SK-N-SH (cell line): ENCODE data around the gene PANX2. TPM values are rescaled to one million over a fixed set of nuclear protein-coding genes. Genes with fewer than 3 reads are reported as not detected.

Source experiments
- CTCF ChIA-PET: fragments of 300-600, 350-600 bp; formaldehyde crosslinking; extraction: SDS; loops from one replicate; lab custom pipeline; 2021; lab: Yijun Ruan, JAX
- POLR2A ChIA-PET: fragments of 350-600 bp; sonication (Branson Sonifier 250); formaldehyde crosslinking; extraction: SDS; loops from one replicate; lab custom pipeline; 2020; ENCODE audit warnings: antibody characterized with exemption, inconsistent platforms; lab: Yijun Ruan, JAX
- DNase-seq: peaks from one replicate; pipeline ENCODE4 v3.0.0; 2012
- H2AFZ ChIP-seq: fragments of 200-600 bp; sonication (generic); 2 replicates; pipeline ENCODE4 v1.8.1; 2016; ENCODE audit warnings: antibody characterized with exemption, mild to moderate bottlenecking, low read depth
- H3F3A ChIP-seq: fragments of 200-600 bp; sonication (generic); replicated peaks from 2 replicates; pipeline ENCODE3; 2016; ENCODE audit warnings: antibody characterized with exemption, mild to moderate bottlenecking; ENCODE audit not compliant: insufficient read depth
- H3K27ac ChIP-seq, 2 experiments: fragments of 200-500 bp in 1 of 2; fragments of 200-600 bp in 1 of 2; sonication (Bioruptor generic) in 1 of 2; sonication (generic), shearing (Covaris generic) in 1 of 2; 2 replicates each; pipeline versions ENCODE4 v1.5.1 to v1.6.1; 2014 to 2016; ENCODE audit warnings: low read depth in 2 of 2, inconsistent platforms in 1 of 2, low read length in 1 of 2, mild to moderate bottlenecking in 1 of 2, mixed read lengths in 1 of 2
- H3K27me3 ChIP-seq: fragments of 200-600 bp; sonication (generic), shearing (Covaris generic); 2 replicates; pipeline ENCODE4 v1.6.1; 2016; ENCODE audit warnings: mixed run types; ENCODE audit not compliant: insufficient read depth
- H3K36me3 ChIP-seq, 2 experiments: fragments of 200-500 bp in 1 of 2; fragments of 200-600 bp in 1 of 2; sonication (Bioruptor generic) in 1 of 2; sonication (generic) in 1 of 2; replicated peaks in 1 of 2; 2 replicates each; pipeline versions ENCODE3 to v1.5.1; 2014 to 2016; ENCODE audit warnings: low read length in 1 of 2, mild to moderate bottlenecking in 1 of 2; ENCODE audit not compliant: insufficient read depth in 2 of 2, control insufficient read depth in 1 of 2
- H3K4me1 ChIP-seq, 2 experiments: fragments of 200-500 bp in 1 of 2; fragments of 200-600 bp in 1 of 2; sonication (Bioruptor generic) in 1 of 2; sonication (generic), shearing (Covaris generic) in 1 of 2; 2 replicates each; pipeline versions ENCODE4 v1.5.1 to v1.6.1; 2014 to 2016; ENCODE audit warnings: low read depth in 1 of 2, low read length in 1 of 2, mixed run types in 1 of 2; ENCODE audit not compliant: insufficient read depth in 2 of 2, control insufficient read depth in 1 of 2
- H3K4me2 ChIP-seq: fragments of 200-600 bp; sonication (generic), shearing (Covaris generic); 2 replicates; pipeline ENCODE4 v1.6.1; 2017; ENCODE audit warnings: mixed run types
- H3K4me3 ChIP-seq, 2 experiments: fragments of 200-500 bp in 1 of 2; fragments of 200-600 bp in 1 of 2; sonication (Bioruptor generic) in 1 of 2; sonication (generic), shearing (Covaris generic) in 1 of 2; 2 replicates each; pipeline versions ENCODE4 v1.5.1 to v1.8.1; 2014 to 2016; ENCODE audit warnings: low read depth in 2 of 2, inconsistent platforms in 1 of 2, low read length in 1 of 2, mild to moderate bottlenecking in 1 of 2, mixed read lengths in 1 of 2, moderate library complexity in 1 of 2
- H3K79me2 ChIP-seq: fragments of 200-600 bp; sonication (generic); 2 replicates; pipeline ENCODE4 v1.8.1; 2017; ENCODE audit warnings: mild to moderate bottlenecking; ENCODE audit not compliant: insufficient read depth
- H3K9ac ChIP-seq: fragments of 200-600 bp; sonication (generic); 2 replicates; pipeline ENCODE4 v1.6.1; 2017; ENCODE audit warnings: mixed run types
- H3K9me2 ChIP-seq: fragments of 200-600 bp; sonication (generic); 2 replicates; pipeline ENCODE4 v1.6.1; 2017; ENCODE audit warnings: mixed run types
- H3K9me3 ChIP-seq: fragments of 200-600 bp; sonication (generic); 2 replicates; pipeline ENCODE4 v1.6.1; 2017; ENCODE audit warnings: mixed run types, mild to moderate bottlenecking, moderate library complexity
- H4K20me1 ChIP-seq: fragments of 200-600 bp; sonication (generic); 2 replicates; pipeline ENCODE4 v1.6.1; 2017; ENCODE audit warnings: mild to moderate bottlenecking, mixed run types; ENCODE audit not compliant: insufficient read depth
- CTCF ChIP-seq: fragments of 200-600 bp; sonication (generic); IDR thresholded peaks from 2 replicates; pipeline ENCODE4 v1.6.1; 2017; ENCODE audit warnings: antibody characterized with exemption, mild to moderate bottlenecking, moderate library complexity
- ELF1 ChIP-seq: IDR thresholded peaks from 2 replicates; pipeline ENCODE4 v1.4.0; 2012
- EP300 ChIP-seq, 2 experiments: IDR thresholded peaks; 2 replicates each; pipeline versions ENCODE4 v1.4.0 to v1.6.1; 2012; ENCODE audit warnings: borderline replicate concordance in 1 of 2, low read depth in 1 of 2, low read length in 1 of 2
- FOXJ3 ChIP-seq: sonication (generic); formaldehyde crosslinking; IDR thresholded peaks from 2 replicates; pipeline ENCODE4 v1.5.1; 2020; ENCODE audit warnings: mild to moderate bottlenecking, missing genetic modification reagents
- GABPA ChIP-seq: IDR thresholded peaks from 2 replicates; pipeline ENCODE4 v1.4.0; 2012; ENCODE audit warnings: low read depth, mild to moderate bottlenecking
- GATA2 ChIP-seq: sonication (generic); formaldehyde crosslinking; IDR thresholded peaks from 2 replicates; pipeline ENCODE4 v1.5.0; 2020; ENCODE audit warnings: mild to moderate bottlenecking, missing genetic modification reagents
- JUND ChIP-seq: IDR thresholded peaks from 2 replicates; pipeline ENCODE4 v1.4.0; 2012
- MAX ChIP-seq: IDR thresholded peaks from 2 replicates; pipeline ENCODE4 v1.4.0; 2012; ENCODE audit warnings: low read depth
- RXRA ChIP-seq: IDR thresholded peaks from 2 replicates; pipeline ENCODE4 v1.4.0; 2012; ENCODE audit warnings: low read depth, mild to moderate bottlenecking, borderline replicate concordance
- SIN3A ChIP-seq: IDR thresholded peaks from 2 replicates; pipeline ENCODE4 v1.6.1; 2012; ENCODE audit warnings: low read depth, mild to moderate bottlenecking, low read length, moderate library complexity, borderline replicate concordance
- SMC3 ChIP-seq: IDR thresholded peaks from 2 replicates; pipeline ENCODE4 v1.6.1; 2012; ENCODE audit warnings: low read depth, low read length, improper control_type of control experiment
- TEAD4 ChIP-seq: IDR thresholded peaks from 2 replicates; pipeline ENCODE4 v1.4.0; 2012; ENCODE audit warnings: mild to moderate bottlenecking, borderline replicate concordance; ENCODE audit not compliant: insufficient read depth
- WGBS: methylation state at CpG from one replicate; pipeline ENCODE4 v1.1.6; 2017; ENCODE audit warnings: low lambda C conversion rate; 5-methylcytosine and 5-hydroxymethylcytosine counted together
- polyA plus RNA-seq, 3 experiments: library from polyadenylated mRNA; depleted of rRNA; stranded (reverse); fragments of >200 nt; gene quantifications; 2 replicates each; pipeline ENCODE4 v1.2.3, GENCODE V29; 2012

The PANX2 gene
- polyA plus RNA-seq, 1 of the 3 experiments (the other 2 are of a cell fraction), result 2.4 TPM

- TF ChIP-seq CTCF, result no peak
- TF ChIP-seq RXRA, result no peak
- no peak for TF ChIP-seq GATA2 (CRISPR knock-in tag)
Measured at GRCh38 chr22:50175921-50176849, 5.7 kb downstream of the PANX2 start (continued).

- Histone ChIP-seq H3K9me3 (no peaks in the 10 kb centered on the region), H3K9ac (no peak overlapping the region), H3F3A (no peaks in the 10 kb centered on the region), H3K4me2 (no peak overlapping the region), H3K4me1 (no peaks in the 10 kb centered on the region), H3K79me2 (no peaks in the 10 kb centered on the region), H3K27ac (no peak overlapping the region), H3K27me3 (no peaks in the 10 kb centered on the region), H4K20me1 (no peaks in the 10 kb centered on the region), H3K9me2 (no peaks in the 10 kb centered on the region), H3K36me3 (no peaks in the 10 kb centered on the region), H2AFZ (no peak overlapping the region)
- ChIA-PET CTCF (no interaction called here), POLR2A (no interaction called here)
- DNase-seq, result no peak
- TF ChIP-seq SMC3, result no peak
- no peak for TF ChIP-seq EP300 (IDR thresholded peaks at IDR 0.05; ENCODE audit: borderline replicate concordance in 1 of 2, low read depth in 1 of 2, low read length in 1 of 2)
- TF ChIP-seq MAX, result no peak
- TF ChIP-seq FOXJ3, result no peak
- TF ChIP-seq TEAD4, result no peak
- no peak for TF ChIP-seq JUND
- TF ChIP-seq ELF1, result no peak
- no peak for TF ChIP-seq GABPA
- no peak for TF ChIP-seq SIN3A
- TF ChIP-seq, all 33 proteins: peak for 0
- H3K4me3 ChIP-seq, result no peak overlapping the region
- 97% methylated on average over 70 of the region's 76 CpGs for WGBS
Measured at GRCh38 chr22:50176850-50177536, 6.5 kb downstream of the PANX2 start.
